Calu3 (cell line): ENCODE data around the gene APOBEC3G. TPM values are rescaled to one million over a fixed set of nuclear protein-coding genes. Genes with fewer than 3 reads are reported as not detected.
"Not testable (repeated sequence)": the region's sequence is repeated elsewhere in the genome, so short reads cannot be mapped to it uniquely, and the experiment has no call there.

ENCODE experiments used
- BruUV-seq: library from RNA; stranded (reverse); fragments of 400-500 nt; replicated peaks from 2 replicates; lab custom pipeline; 2021; lab: Mats Ljungman, UMichigan
- CTCF ChIA-PET: fragments of 300-600 bp; sonication (Branson Sonifier 250); formaldehyde crosslinking; loops from one replicate; lab custom pipeline; 2022; ENCODE audit warnings: antibody characterized with exemption; lab: Charles Lee
- DNase-seq: peaks from one replicate; pipeline ENCODE4 v3.0.0; 2022
- H3K27ac Mint-ChIP-seq: one replicate; pipeline ENCODE4 v1.8.0; 2022; ENCODE audit warnings: mixed read lengths; ENCODE audit not compliant: unreplicated experiment
- H3K27me3 Mint-ChIP-seq: one replicate; pipeline ENCODE4 v1.8.0; 2022; ENCODE audit warnings: mixed read lengths; ENCODE audit not compliant: unreplicated experiment
- H3K36me3 Mint-ChIP-seq: one replicate; pipeline ENCODE4 v1.8.0; 2022; ENCODE audit warnings: mild to moderate bottlenecking, moderate library complexity, mixed read lengths; ENCODE audit not compliant: insufficient read depth, unreplicated experiment
- H3K4me1 Mint-ChIP-seq: one replicate; pipeline ENCODE4 v1.8.0; 2022; ENCODE audit warnings: mild to moderate bottlenecking, low read depth, mixed read lengths; ENCODE audit not compliant: unreplicated experiment
- H3K4me3 Mint-ChIP-seq: one replicate; pipeline ENCODE4 v1.8.0; 2022; ENCODE audit warnings: mild to moderate bottlenecking, low read depth, moderate library complexity, mixed read lengths; ENCODE audit not compliant: unreplicated experiment
- H3K9me3 Mint-ChIP-seq: one replicate; pipeline ENCODE4 v1.8.0; 2022; ENCODE audit warnings: low read depth, mixed read lengths; ENCODE audit not compliant: unreplicated experiment
- CTCF ChIP-seq: fragments of 200-600 bp; IDR thresholded peaks from one replicate; pipeline ENCODE4 v1.8.0; 2022; ENCODE audit warnings: antibody characterized with exemption; ENCODE audit not compliant: unreplicated experiment
- intact Hi-C: fragments of 100-400 bp; cut with micrococcal nuclease; formaldehyde crosslinking; loops from one replicate; pipeline ENCODE4 v1.10.0; 2022; ENCODE audit not compliant: unreplicated experiment
- total RNA-seq: library from RNA; stranded (reverse); gene quantifications from 2 replicates; pipeline ENCODE4 v1.2.3, GENCODE V29; 2022

The APOBEC3G gene
- total RNA-seq, 1 experiment from 2014 or later: 12.3 TPM

GRCh38 chr22:39063904-39064303, 13.2 kb upstream of the APOBEC3G start:
- H3K4me3 Mint-ChIP-seq, H3K27ac Mint-ChIP-seq, BruUV-seq, H3K9me3 Mint-ChIP-seq, H3K36me3 Mint-ChIP-seq, H3K27me3 Mint-ChIP-seq, intact Hi-C loops, H3K4me1 Mint-ChIP-seq, DNase-seq, CTCF ChIA-PET: not testable (repeated sequence)

- H3K36me3 Mint-ChIP-seq, intact Hi-C loops, H3K27ac Mint-ChIP-seq, H3K27me3 Mint-ChIP-seq, DNase-seq, H3K9me3 Mint-ChIP-seq, H3K4me3 Mint-ChIP-seq, H3K4me1 Mint-ChIP-seq, BruUV-seq: not testable (repeated sequence)
- CTCF ChIA-PET: interaction anchor here (1.4 kb wide), 1 partner anchor 11 kb away, joined by 3 read pairs; no protein-coding TSS in a partner anchor
These were observed 10.4 kb upstream of the APOBEC3G start for GRCh38 chr22:39066442-39067276.

GRCh38 chr22:39068033-39068785, 8.9 kb upstream of the APOBEC3G start:
- no peak for DNase-seq
- Mint-ChIP-seq H3K9me3 (no peaks in the 10 kb centered on the region), H3K36me3 (no peaks in the 10 kb centered on the region), H3K27me3 (no peaks in the 10 kb centered on the region), H3K4me3 (no peak overlapping the region), H3K27ac (no peak overlapping the region), H3K4me1 (no peaks in the 10 kb centered on the region)
- intact Hi-C loops: no loop called here
- BruUV-seq: no TSS peak
- CTCF ChIA-PET: no interaction called here
- no peak for TF ChIP-seq CTCF

- CTCF ChIA-PET: no interaction called here
- no peak for DNase-seq
- no peaks in the 10 kb centered on the region for H3K36me3 Mint-ChIP-seq
- intact Hi-C loops: no loop called here
- H3K4me3 Mint-ChIP-seq: no peak overlapping the region
- H3K27ac Mint-ChIP-seq: no peak overlapping the region
- H3K27me3 Mint-ChIP-seq: no peaks in the 10 kb centered on the region
- no peaks in the 10 kb centered on the region for H3K9me3 Mint-ChIP-seq
- no TSS peak for BruUV-seq
- no peak for TF ChIP-seq CTCF
- H3K4me1 Mint-ChIP-seq: no peaks in the 10 kb centered on the region
These were observed 6.9 kb upstream of the APOBEC3G start for GRCh38 chr22:39070186-39070585.

GRCh38 chr22:39072581-39072981, 4.5 kb upstream of the APOBEC3G start:
- intact Hi-C loops, H3K4me1 Mint-ChIP-seq, H3K9me3 Mint-ChIP-seq, H3K27me3 Mint-ChIP-seq, DNase-seq, BruUV-seq, CTCF ChIA-PET, H3K36me3 Mint-ChIP-seq, H3K27ac Mint-ChIP-seq, H3K4me3 Mint-ChIP-seq: not testable (repeated sequence)
